ENCODE results near the gene SNX11. TPM values are rescaled to one million over a fixed set of nuclear protein-coding genes. Genes with fewer than 3 reads are reported as not detected.

The SNX11 gene
- total and polyA plus RNA-seq, 9 of the 15 experiments (the other 6 are each of a cell fraction or from before 2014, with no cell fraction given): 12.4 to 24.0 (median 16.8) TPM

DNA sequence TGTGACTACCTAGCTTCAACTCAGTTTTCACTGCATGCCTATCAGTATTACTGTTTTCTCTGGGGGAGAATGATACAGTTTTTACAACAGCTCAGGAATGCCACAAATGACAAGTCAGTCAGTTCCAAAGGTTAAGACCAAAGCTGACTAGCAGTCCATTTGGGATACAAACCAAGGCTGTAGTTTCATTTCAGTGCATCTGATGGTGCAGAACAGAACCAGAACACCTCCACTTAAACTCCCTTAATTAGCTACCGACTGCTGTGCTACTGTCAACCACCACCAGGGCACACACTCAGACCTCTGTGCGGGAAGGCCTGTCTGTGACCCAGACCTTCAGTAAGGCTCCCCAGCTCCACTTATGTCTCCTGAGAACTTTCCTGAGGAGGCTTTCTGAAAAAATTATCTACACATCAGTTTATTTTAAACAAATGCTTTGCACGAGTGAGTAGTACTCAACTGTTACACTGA is 39.0 kb upstream of the SNX11 start (continued):
- TF ChIP-seq, protein P1, sequence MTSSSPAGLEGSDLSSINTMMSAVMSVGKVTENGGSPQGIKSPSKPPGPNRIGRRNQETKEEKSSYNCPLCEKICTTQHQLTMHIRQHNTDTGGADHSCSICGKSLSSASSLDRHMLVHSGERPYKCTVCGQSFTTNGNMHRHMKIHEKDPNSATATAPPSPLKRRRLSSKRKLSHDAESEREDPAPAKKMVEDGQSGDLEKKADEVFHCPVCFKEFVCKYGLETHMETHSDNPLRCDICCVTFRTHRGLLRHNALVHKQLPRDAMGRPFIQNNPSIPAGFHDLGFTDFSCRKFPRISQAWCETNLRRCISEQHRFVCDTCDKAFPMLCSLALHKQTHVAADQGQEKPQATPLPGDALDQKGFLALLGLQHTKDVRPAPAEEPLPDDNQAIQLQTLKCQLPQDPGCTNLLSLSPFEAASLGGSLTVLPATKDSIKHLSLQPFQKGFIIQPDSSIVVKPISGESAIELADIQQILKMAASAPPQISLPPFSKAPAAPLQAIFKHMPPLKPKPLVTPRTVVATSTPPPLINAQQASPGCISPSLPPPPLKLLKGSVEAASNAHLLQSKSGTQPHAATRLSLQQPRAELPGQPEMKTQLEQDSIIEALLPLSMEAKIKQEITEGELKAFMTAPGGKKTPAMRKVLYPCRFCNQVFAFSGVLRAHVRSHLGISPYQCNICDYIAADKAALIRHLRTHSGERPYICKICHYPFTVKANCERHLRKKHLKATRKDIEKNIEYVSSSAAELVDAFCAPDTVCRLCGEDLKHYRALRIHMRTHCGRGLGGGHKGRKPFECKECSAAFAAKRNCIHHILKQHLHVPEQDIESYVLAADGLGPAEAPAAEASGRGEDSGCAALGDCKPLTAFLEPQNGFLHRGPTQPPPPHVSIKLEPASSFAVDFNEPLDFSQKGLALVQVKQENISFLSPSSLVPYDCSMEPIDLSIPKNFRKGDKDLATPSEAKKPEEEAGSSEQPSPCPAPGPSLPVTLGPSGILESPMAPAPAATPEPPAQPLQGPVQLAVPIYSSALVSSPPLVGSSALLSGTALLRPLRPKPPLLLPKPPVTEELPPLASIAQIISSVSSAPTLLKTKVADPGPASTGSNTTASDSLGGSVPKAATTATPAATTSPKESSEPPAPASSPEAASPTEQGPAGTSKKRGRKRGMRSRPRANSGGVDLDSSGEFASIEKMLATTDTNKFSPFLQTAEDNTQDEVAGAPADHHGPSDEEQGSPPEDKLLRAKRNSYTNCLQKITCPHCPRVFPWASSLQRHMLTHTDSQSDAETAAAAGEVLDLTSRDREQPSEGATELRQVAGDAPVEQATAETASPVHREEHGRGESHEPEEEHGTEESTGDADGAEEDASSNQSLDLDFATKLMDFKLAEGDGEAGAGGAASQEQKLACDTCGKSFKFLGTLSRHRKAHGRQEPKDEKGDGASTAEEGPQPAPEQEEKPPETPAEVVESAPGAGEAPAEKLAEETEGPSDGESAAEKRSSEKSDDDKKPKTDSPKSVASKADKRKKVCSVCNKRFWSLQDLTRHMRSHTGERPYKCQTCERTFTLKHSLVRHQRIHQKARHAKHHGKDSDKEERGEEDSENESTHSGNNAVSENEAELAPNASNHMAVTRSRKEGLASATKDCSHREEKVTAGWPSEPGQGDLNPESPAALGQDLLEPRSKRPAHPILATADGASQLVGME (CRISPR knock-in tag; IDR thresholded peaks at IDR 0.05): no peak
- TF ChIP-seq DIDO1 (tag; IDR thresholded peaks at IDR 0.05; ENCODE audit: low read depth) (no peak), RBM22 (IDR thresholded peaks at IDR 0.05; ENCODE audit: low read depth, low read length, poor library complexity, severe bottlenecking) (no peak)

DNA sequence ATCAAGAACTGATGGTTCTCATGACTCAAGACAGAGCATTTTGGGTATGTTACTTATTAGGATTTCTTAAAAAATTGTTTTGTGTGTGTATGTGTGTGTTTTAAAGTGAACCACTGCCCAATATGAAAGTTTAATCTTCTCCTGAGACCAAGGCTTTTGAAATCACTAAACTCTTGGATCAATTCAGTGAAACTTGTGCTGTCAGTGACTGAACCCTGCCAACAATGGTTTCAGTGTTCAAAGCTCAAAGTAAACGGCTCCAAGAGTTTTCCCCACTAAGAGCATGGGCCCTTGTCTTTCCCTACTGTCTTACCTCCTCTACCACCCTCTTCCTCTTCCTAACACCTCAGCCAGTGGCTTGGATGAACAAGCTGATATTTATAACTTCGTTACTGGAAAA is 37.4 kb upstream of the SNX11 start:
- no peak for FAIRE-seq
- in situ Hi-C loops (cut with MboI) (no loop called here), intact Hi-C loops (cut with micrococcal nuclease) (no loop called here)
- 49% methylated on average over 2 of the region's 2 CpGs for WGBS (ENCODE audit: insufficient coverage, low coverage, missing lambda C conversion rate)
- Histone ChIP-seq H3K4me2 (ENCODE audit: insufficient read depth, low read length) (no peak overlapping the region), H3K4me1 (replicated peaks in 1 of 2; ENCODE audit: control insufficient read depth in 2 of 2, insufficient read depth in 2 of 2, low read length in 2 of 2) (no peaks in the 10 kb centered on the region), H3K4me3 (no peak overlapping the region), H4K20me1 (replicated peaks; ENCODE audit: control insufficient read depth, insufficient read depth, low read length) (no peaks in the 10 kb centered on the region), H3K27ac (ENCODE audit: extremely low read depth, low read depth, low read length) (no peak overlapping the region), H3K9me3 (replicated peaks; ENCODE audit: control insufficient read depth, insufficient read depth, low read depth, low read length) (no peaks in the 10 kb centered on the region), H3K79me2 (ENCODE audit: control insufficient read depth, insufficient read depth, low read length) (no peaks in the 10 kb centered on the region), H2AFZ (ENCODE audit: low read depth, low read length) (no peak overlapping the region), H3K36me3 (ENCODE audit: control insufficient read depth, insufficient read depth, low read length) (peaks cover 75% of the 10 kb centered on the region), H3K9ac (ENCODE audit: insufficient read depth in 1 of 2, low read depth in 2 of 2, low read length in 2 of 2) (no peak overlapping the region), H3K9me1 (ENCODE audit: control insufficient read depth, insufficient read depth, low read length) (no peaks in the 10 kb centered on the region), H3K27me3 (ENCODE audit: control insufficient read depth in 2 of 2, insufficient read depth in 2 of 2, low read length in 2 of 2) (no peaks in the 10 kb centered on the region)
- CTCF ChIA-PET (ENCODE audit: low intra/inter-chr PET ratio): no interaction called here
- BruUV-seq (replicated peaks): TSS peak; percentile 91
- TF ChIP-seq EP300 (IDR thresholded peaks at IDR 0.05; ENCODE audit: low read length): no peak
- no peak for ATAC-seq
- no peak for DNase-seq (ENCODE audit: extremely low read depth in 1 of 4, low spot score in 3 of 4)
- POLR2A ChIA-PET: interaction anchor here (2.5 kb wide), 1 partner anchor 12 kb away, joined by 16 read pairs; no protein-coding TSS in a partner anchor

Data from K562 (cell line).